Ishikawa (cell line): ENCODE data around the gene SLC25A33.

Experiments
- CEBPB ChIP-seq: IDR thresholded peaks from 2 replicates; pipeline ENCODE4 v1.6.1; 2012
- CREB1 ChIP-seq: IDR thresholded peaks from 2 replicates; pipeline ENCODE4 v1.6.1; 2012; ENCODE audit warnings: low read depth
- EGR1 ChIP-seq: IDR thresholded peaks from 2 replicates; pipeline ENCODE4 v1.6.1; 2012
- EP300 ChIP-seq: IDR thresholded peaks from 2 replicates; pipeline ENCODE4 v1.6.1; 2012; ENCODE audit warnings: borderline replicate concordance
- FOXM1 ChIP-seq: IDR thresholded peaks from 2 replicates; pipeline ENCODE4 v1.6.1; 2012; ENCODE audit warnings: low read depth, borderline replicate concordance
- NFIC ChIP-seq: IDR thresholded peaks from 2 replicates; pipeline ENCODE4 v1.6.1; 2012
- RAD21 ChIP-seq: IDR thresholded peaks from 2 replicates; pipeline ENCODE4 v1.6.1; 2012; ENCODE audit warnings: low read depth
- TAF1 ChIP-seq: IDR thresholded peaks from 2 replicates; pipeline ENCODE4 v1.6.1; 2012; ENCODE audit warnings: low read depth, mild to moderate bottlenecking
- TCF12 ChIP-seq: IDR thresholded peaks from 2 replicates; pipeline ENCODE4 v1.6.1; 2012; ENCODE audit warnings: low read depth
- TEAD4 ChIP-seq: IDR thresholded peaks from 2 replicates; pipeline ENCODE4 v1.6.1; 2012
- YY1 ChIP-seq: IDR thresholded peaks from 2 replicates; pipeline ENCODE4 v1.6.1; 2012; ENCODE audit warnings: low read depth
- ZBTB7A ChIP-seq: IDR thresholded peaks from 2 replicates; pipeline ENCODE4 v1.6.1; 2012; ENCODE audit warnings: low read depth
- TF ChIP-seq, protein P1 (sequence below): IDR thresholded peaks from 2 replicates; pipeline ENCODE4 v1.6.1; 2012
- TF ChIP-seq, protein P2 (sequence below): IDR thresholded peaks from 2 replicates; pipeline ENCODE4 v1.6.1; 2012; ENCODE audit warnings: low read depth, mild to moderate bottlenecking
- TF ChIP-seq, protein P3 (sequence below): IDR thresholded peaks from 2 replicates; pipeline ENCODE4 v1.6.1; 2012

Gene SLC25A33

DNA sequence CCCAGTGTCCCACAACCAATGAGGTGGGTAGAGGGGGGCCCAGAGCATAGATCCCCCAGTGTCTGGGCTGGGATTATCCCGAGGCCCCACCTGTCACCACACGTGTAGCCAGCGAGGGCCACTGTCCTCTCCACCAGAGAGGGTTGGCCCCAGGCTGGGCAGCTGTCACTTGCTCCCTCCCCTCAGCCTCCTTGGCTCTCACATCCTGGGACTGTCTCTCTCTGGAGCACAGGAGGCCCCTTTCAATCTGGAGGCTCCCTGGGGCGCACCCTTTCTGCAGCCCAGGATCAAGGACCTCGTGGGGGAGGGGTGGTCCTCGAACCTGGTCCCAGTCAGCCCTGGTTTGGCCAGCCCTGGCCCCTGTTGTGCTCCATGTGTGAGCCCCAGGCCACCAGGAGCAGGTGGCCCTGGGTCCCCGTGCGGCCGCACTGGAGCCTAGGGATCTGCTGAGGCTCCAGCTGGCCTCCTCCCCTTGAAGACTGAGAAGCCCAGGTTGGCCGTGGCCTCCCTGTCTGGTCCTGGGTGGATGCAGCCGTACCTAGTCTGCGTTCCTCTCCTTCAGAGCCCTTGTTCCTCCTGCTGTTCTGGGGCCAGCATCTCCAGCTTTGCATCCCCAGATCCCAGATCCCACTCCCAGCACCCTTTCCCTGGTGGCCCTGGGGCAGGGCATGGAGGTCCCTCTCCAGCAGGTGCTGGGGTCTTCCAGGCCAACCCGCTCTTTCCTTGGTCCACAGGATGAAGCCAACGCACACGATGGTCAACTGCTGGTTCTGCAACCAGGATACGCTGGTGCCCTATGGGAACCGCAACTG lies 56.1 kb downstream of the SLC25A33 start:
- TF ChIP-seq NFIC, result no peak
- TF ChIP-seq FOXM1, result no peak
- TF ChIP-seq TEAD4, result no peak
- no peak for TF ChIP-seq ZBTB7A
- TF ChIP-seq, protein P1, sequence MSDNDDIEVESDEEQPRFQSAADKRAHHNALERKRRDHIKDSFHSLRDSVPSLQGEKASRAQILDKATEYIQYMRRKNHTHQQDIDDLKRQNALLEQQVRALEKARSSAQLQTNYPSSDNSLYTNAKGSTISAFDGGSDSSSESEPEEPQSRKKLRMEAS, result no peak
- no peak for TF ChIP-seq CREB1
- TF ChIP-seq, protein P2, sequence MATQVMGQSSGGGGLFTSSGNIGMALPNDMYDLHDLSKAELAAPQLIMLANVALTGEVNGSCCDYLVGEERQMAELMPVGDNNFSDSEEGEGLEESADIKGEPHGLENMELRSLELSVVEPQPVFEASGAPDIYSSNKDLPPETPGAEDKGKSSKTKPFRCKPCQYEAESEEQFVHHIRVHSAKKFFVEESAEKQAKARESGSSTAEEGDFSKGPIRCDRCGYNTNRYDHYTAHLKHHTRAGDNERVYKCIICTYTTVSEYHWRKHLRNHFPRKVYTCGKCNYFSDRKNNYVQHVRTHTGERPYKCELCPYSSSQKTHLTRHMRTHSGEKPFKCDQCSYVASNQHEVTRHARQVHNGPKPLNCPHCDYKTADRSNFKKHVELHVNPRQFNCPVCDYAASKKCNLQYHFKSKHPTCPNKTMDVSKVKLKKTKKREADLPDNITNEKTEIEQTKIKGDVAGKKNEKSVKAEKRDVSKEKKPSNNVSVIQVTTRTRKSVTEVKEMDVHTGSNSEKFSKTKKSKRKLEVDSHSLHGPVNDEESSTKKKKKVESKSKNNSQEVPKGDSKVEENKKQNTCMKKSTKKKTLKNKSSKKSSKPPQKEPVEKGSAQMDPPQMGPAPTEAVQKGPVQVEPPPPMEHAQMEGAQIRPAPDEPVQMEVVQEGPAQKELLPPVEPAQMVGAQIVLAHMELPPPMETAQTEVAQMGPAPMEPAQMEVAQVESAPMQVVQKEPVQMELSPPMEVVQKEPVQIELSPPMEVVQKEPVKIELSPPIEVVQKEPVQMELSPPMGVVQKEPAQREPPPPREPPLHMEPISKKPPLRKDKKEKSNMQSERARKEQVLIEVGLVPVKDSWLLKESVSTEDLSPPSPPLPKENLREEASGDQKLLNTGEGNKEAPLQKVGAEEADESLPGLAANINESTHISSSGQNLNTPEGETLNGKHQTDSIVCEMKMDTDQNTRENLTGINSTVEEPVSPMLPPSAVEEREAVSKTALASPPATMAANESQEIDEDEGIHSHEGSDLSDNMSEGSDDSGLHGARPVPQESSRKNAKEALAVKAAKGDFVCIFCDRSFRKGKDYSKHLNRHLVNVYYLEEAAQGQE, result no peak
- no peak for TF ChIP-seq EP300

DNA sequence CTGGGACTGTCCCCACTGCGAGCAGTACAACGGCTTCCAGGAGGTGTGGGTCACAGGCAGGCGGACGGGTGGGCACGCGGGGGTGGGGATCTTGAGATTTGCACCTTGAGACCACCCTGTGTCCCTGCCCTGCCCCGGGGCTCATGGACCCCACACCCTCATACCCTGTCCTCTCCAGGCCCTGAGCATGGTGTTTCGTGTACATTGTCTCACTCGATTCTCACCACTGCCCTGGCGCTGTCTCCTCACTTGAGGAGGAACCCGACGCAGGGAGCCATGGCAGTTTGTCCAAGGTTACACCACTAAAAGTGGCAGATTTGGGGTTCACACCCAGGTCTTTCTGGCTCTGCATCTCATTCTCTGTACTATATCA lies 56.7 kb downstream of the SLC25A33 start:
- TF ChIP-seq CREB1, result no peak
- TF ChIP-seq NFIC, result no peak
- TF ChIP-seq TEAD4, result no peak
- TF ChIP-seq CEBPB, result no peak
- TF ChIP-seq EGR1, result no peak
- no peak for TF ChIP-seq TCF12
- TF ChIP-seq YY1, result no peak
- TF ChIP-seq TAF1, result no peak
- no peak for TF ChIP-seq EP300
- TF ChIP-seq, protein P1, result no peak
- TF ChIP-seq FOXM1, result no peak
- TF ChIP-seq, protein P2, result no peak
- TF ChIP-seq ZBTB7A, result no peak
- TF ChIP-seq, protein P3, sequence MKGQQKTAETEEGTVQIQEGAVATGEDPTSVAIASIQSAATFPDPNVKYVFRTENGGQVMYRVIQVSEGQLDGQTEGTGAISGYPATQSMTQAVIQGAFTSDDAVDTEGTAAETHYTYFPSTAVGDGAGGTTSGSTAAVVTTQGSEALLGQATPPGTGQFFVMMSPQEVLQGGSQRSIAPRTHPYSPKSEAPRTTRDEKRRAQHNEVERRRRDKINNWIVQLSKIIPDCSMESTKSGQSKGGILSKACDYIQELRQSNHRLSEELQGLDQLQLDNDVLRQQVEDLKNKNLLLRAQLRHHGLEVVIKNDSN, result no peak
- TF ChIP-seq RAD21, result no peak

DNA sequence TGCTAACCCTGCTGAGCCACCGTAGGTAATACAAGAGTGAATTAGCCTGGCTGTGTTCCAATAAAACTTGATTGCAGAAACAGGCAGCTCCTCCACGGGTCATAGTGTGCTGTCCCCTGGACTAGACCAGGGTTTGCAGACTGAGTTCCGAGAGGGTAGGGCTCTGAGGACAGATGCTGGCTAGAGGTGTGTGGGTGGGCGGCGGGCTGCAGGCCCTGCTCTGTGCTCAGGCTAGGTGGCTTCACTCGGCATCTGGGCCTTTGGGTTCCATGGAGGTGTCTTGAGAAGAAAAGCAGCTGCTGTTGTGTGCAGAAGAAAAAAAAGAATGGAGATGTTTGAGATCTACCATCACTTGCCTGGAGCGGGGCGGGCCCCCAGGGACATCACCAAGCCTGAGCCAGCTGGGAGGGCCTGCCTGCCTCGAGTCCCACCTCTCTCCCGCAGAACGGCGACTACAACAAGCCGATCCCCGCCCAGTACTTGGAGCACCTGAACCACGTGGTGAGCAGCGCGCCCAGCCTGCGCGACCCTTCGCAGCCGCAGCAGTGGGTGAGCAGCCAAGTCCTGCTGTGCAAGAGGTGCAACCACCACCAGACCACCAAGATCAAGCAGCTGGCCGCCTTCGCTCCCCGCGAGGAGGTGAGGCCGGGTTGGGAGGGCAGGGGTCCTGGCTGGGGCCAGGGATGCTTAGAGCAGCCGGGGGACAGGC lies 57.3 kb downstream of the SLC25A33 start:
- TF ChIP-seq EGR1, result no peak
- TF ChIP-seq, protein P2, result no peak
- TF ChIP-seq RAD21, result no peak
- TF ChIP-seq EP300, result no peak
- TF ChIP-seq, protein P3, result no peak
- no peak for TF ChIP-seq YY1
- no peak for TF ChIP-seq TAF1
- no peak for TF ChIP-seq TEAD4
- no peak for TF ChIP-seq FOXM1
- no peak for TF ChIP-seq TCF12
- TF ChIP-seq NFIC, result no peak
- no peak for TF ChIP-seq CREB1
